ENCODE measurements around the gene CARMIL3.

- TF ChIP-seq CTCF (IDR thresholded peaks at IDR 0.05; ENCODE audit: poor library complexity, severe bottlenecking) (no peak), TAF1 (IDR thresholded peaks at IDR 0.05; ENCODE audit: low read depth) (no peak), POLR2AphosphoS5 (IDR thresholded peaks at IDR 0.05) (no peak), SMC3 (conservative IDR thresholded peaks at IDR 0.05; ENCODE audit: poor library complexity) (no peak), EP300 (conservative IDR thresholded peaks at IDR 0.05; ENCODE audit: poor library complexity, severe bottlenecking) (no peak), EZH2 (IDR thresholded peaks at IDR 0.05; ENCODE audit: borderline replicate concordance, insufficient read depth, low read length, poor library complexity, severe bottlenecking) (no peak), REST (IDR thresholded peaks at IDR 0.05; ENCODE audit: borderline replicate concordance) (no peak)
Observed at GRCh38 chr14:24117179-24117578, 65.4 kb downstream of the CARMIL3 start.

Data from neural cell (in vitro differentiated cells).